OCI-LY7 (cell line): ENCODE measurements around the gene AQP9. TPM values are rescaled to one million over a fixed set of nuclear protein-coding genes. Genes with fewer than 3 reads are reported as not detected.

ENCODE experiments used
- BruUV-seq: library from RNA; stranded (reverse); fragments of 400-500 nt; replicated peaks from 2 replicates; lab custom pipeline; 2021; lab: Mats Ljungman, UMichigan
- CTCF ChIA-PET: fragments of 300-600 bp; sonication (Branson Sonifier 250); formaldehyde crosslinking; loops from one replicate; lab custom pipeline; 2022; ENCODE audit warnings: antibody characterized with exemption; ENCODE audit not compliant: unreplicated experiment; lab: Charles Lee
- POLR2A ChIA-PET: fragments of 300-600 bp; sonication (Branson Sonifier 250); formaldehyde crosslinking; loops from one replicate; lab custom pipeline; 2022; ENCODE audit warnings: antibody characterized with exemption; lab: Charles Lee
- DNase-seq: peaks from one replicate; pipeline ENCODE4 v3.0.0-alpha.2; 2015; ENCODE audit warnings: low spot score
- H2AFZ ChIP-seq: fragments of 200-600 bp; sonication (generic), shearing (Covaris generic); 2 replicates; pipeline ENCODE4 v1.6.1; 2014; ENCODE audit warnings: mild to moderate bottlenecking, antibody characterized with exemption, low read length, moderate library complexity
- H3K27ac ChIP-seq: fragments of 200-600 bp; sonication (generic); 2 replicates; pipeline ENCODE4 v1.5.1; 2014; ENCODE audit warnings: mixed run types, low read depth, mild to moderate bottlenecking, moderate library complexity, low read length, inconsistent platforms; ENCODE audit not compliant: poor library complexity, severe bottlenecking
- H3K36me3 ChIP-seq: fragments of 200-600 bp; sonication (generic); 2 replicates; pipeline ENCODE4 v1.6.1; 2014; ENCODE audit warnings: mild to moderate bottlenecking, antibody characterized with exemption, low read length, moderate library complexity, mixed read lengths; ENCODE audit not compliant: insufficient read depth
- H3K4me1 ChIP-seq: fragments of 200-600 bp; sonication (generic); 2 replicates; pipeline ENCODE4 v1.5.1; 2014; ENCODE audit warnings: mild to moderate bottlenecking, low read length; ENCODE audit not compliant: insufficient read depth, poor library complexity, severe bottlenecking
- H3K4me2 ChIP-seq: fragments of 200-600 bp; sonication (generic); 2 replicates; pipeline ENCODE4 v1.6.1; 2014; ENCODE audit warnings: mild to moderate bottlenecking, low read length
- H3K4me3 ChIP-seq: fragments of 200-600 bp; sonication (generic); 2 replicates; pipeline ENCODE4 v1.5.1; 2014; ENCODE audit warnings: mild to moderate bottlenecking, low read depth, low read length; ENCODE audit not compliant: poor library complexity, severe bottlenecking
- H3K79me2 ChIP-seq: fragments of 200-600 bp; sonication (generic); 2 replicates; pipeline ENCODE4 v1.6.1; 2016; ENCODE audit warnings: low read depth, mild to moderate bottlenecking, low read length, moderate library complexity, mixed read lengths; ENCODE audit not compliant: insufficient read depth
- H3K9me2 ChIP-seq: fragments of 200-600 bp; sonication (generic); 2 replicates; pipeline ENCODE4 v1.6.1; 2016; ENCODE audit warnings: mild to moderate bottlenecking, low read length, mixed read lengths; ENCODE audit not compliant: insufficient read depth
- H3K9me3 ChIP-seq: fragments of 200-600 bp; sonication (generic); 2 replicates; pipeline ENCODE4 v1.6.1; 2014; ENCODE audit warnings: mild to moderate bottlenecking, mixed run types, low read length, mixed read lengths
- H4K20me1 ChIP-seq: fragments of 200-600 bp; sonication (generic); 2 replicates; pipeline ENCODE4 v1.6.1; 2014; ENCODE audit warnings: mild to moderate bottlenecking, antibody characterized with exemption, low read length, moderate library complexity, mixed read lengths; ENCODE audit not compliant: insufficient read depth
- CTCF ChIP-seq: fragments of 200-600 bp; sonication (generic); conservative IDR thresholded peaks from 2 replicates; pipeline ENCODE4 v1.5.1; 2014; ENCODE audit warnings: mild to moderate bottlenecking, antibody characterized with exemption, low read length, moderate library complexity, mixed read lengths
- EZH2phosphoT487 ChIP-seq: fragments of 200-600 bp; sonication (generic); IDR thresholded peaks from 2 replicates; pipeline ENCODE4 v1.6.1; 2018; ENCODE audit warnings: low read depth, borderline replicate concordance, mild to moderate bottlenecking, mixed run types, antibody characterized with exemption, low read length, moderate library complexity, mixed read lengths
- intact Hi-C: fragments of 100-400 bp; cut with micrococcal nuclease; formaldehyde crosslinking; loops from one replicate; pipeline ENCODE4 v1.10.0; 2022; ENCODE audit not compliant: unreplicated experiment
- total RNA-seq, 2 experiments: library from RNA; depleted of rRNA in 1 of 2; stranded (reverse); fragments of >200 nt in 1 of 2; shearing (Covaris generic) in 1 of 2; gene quantifications; 2 replicates each; pipeline ENCODE4 v1.2.3, GENCODE V29; 2014 to 2022

The AQP9 gene
- total RNA-seq, 2 experiments from 2014 or later = not detected

- Histone ChIP-seq H3K9me2 (peaks cover 7% of the 10 kb centered on the region; the same call in 1 of the 2 replicates), H3K4me1 (no peaks in the 10 kb centered on the region), H3K4me3 (no peak overlapping the region), H3K79me2 (no peaks in the 10 kb centered on the region), H3K4me2 (no peak overlapping the region), H3K36me3 (no peaks in the 10 kb centered on the region), H4K20me1 (no peaks in the 10 kb centered on the region), H3K9me3 (no peaks in the 10 kb centered on the region), H3K27ac (no peak overlapping the region), H2AFZ (no peak overlapping the region)
- DNase-seq = no peak
- TF ChIP-seq EZH2phosphoT487 = no peak
- no peak for TF ChIP-seq CTCF
- intact Hi-C loops = no loop called here
- BruUV-seq = no TSS peak
- CTCF ChIA-PET = no interaction called here
- POLR2A ChIA-PET = interaction anchor here (0.6 kb wide), 1 partner anchor 1993 kb away, joined by 3 read pairs; no protein-coding TSS in a partner anchor
These were observed 62.6 kb downstream of the AQP9 start for GRCh38 chr15:58200739-58201138.

- no peak for TF ChIP-seq EZH2phosphoT487
- no peak for TF ChIP-seq CTCF
- BruUV-seq = no TSS peak
- CTCF ChIA-PET = no interaction called here
These were observed 63.3 kb downstream of the AQP9 start for GRCh38 chr15:58201516-58201915.

DNA sequence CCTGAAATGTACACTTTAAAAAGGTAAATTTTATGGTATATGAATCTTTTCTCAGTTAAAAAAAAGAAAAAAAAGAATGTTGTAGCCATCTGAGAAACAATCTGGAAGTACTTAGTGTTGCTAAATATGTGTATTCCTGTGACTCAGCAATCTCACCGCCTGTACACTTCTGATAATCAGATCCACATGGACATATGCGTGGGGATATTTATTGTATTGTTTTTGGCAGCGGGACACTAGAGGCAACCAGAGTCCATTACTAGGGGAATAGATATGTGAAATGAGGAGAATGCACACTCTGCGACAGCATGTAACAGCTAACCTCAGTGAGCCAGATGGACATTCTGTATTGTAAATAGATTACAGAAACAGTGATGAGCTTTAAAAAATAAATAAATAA, 65.4 kb downstream of the AQP9 start:
- POLR2A ChIA-PET = no interaction called here
- intact Hi-C loops = no loop called here
- no peak overlapping the region for H3K4me2 ChIP-seq

More at GRCh38 chr15:58201516-58201915, 63.3 kb downstream of the AQP9 start:
- H3K9me2 ChIP-seq = peaks cover 7% of the 10 kb centered on the region; the same call in 1 of the 2 replicates
- no peak overlapping the region for H3K4me3 ChIP-seq
- H3K27ac ChIP-seq = no peak overlapping the region
- H2AFZ ChIP-seq = no peak overlapping the region
- H3K36me3 ChIP-seq = no peaks in the 10 kb centered on the region
- H3K4me2 ChIP-seq = no peak overlapping the region
- no peaks in the 10 kb centered on the region for H3K79me2 ChIP-seq
- POLR2A ChIA-PET = interaction anchor here (0.6 kb wide), 1 partner anchor 1994 kb away, joined by 3 read pairs; no protein-coding TSS in a partner anchor
- intact Hi-C loops = no loop called here
- no peak for DNase-seq
- no peaks in the 10 kb centered on the region for H3K4me1 ChIP-seq
- no peaks in the 10 kb centered on the region for H4K20me1 ChIP-seq
- no peaks in the 10 kb centered on the region for H3K9me3 ChIP-seq

More for the DNA sequence above, 65.4 kb downstream of the AQP9 start:
- no peak for DNase-seq
- no peak overlapping the region for H3K27ac ChIP-seq
- no peak overlapping the region for H2AFZ ChIP-seq
- CTCF ChIA-PET = interaction anchor here (0.6 kb wide), 1 partner anchor 13 kb away, joined by 3 read pairs; no protein-coding TSS in a partner anchor
- no peak overlapping the region for H3K4me3 ChIP-seq
- no peak for TF ChIP-seq EZH2phosphoT487
- TF ChIP-seq CTCF = no peak
- H3K9me2 ChIP-seq = peaks cover 7% of the 10 kb centered on the region; the same call in 1 of the 2 replicates
- no peaks in the 10 kb centered on the region for H3K36me3 ChIP-seq
- H3K79me2 ChIP-seq = no peaks in the 10 kb centered on the region
- no peaks in the 10 kb centered on the region for H4K20me1 ChIP-seq
- BruUV-seq = no TSS peak
- H3K4me1 ChIP-seq = no peaks in the 10 kb centered on the region
- H3K9me3 ChIP-seq = no peaks in the 10 kb centered on the region
